H1 (cell line): ENCODE results near the gene TBCE. TPM values are rescaled to one million over a fixed set of nuclear protein-coding genes. Genes with fewer than 3 reads are reported as not detected.

ENCODE experiments used
- CTCF ChIA-PET: fragments of 300-600 bp; sonication (Branson Sonifier 250); formaldehyde crosslinking; loops from one replicate; lab custom pipeline; 2021; ENCODE audit not compliant: partially characterized antibody; lab: Charles Lee
- POLR2A ChIA-PET: fragments of 300-600 bp; sonication (Branson Sonifier 250); formaldehyde crosslinking; loops from one replicate; lab custom pipeline; 2021; ENCODE audit warnings: inconsistent platforms; ENCODE audit not compliant: partially characterized antibody; lab: Charles Lee
- DNase-seq, 2 experiments: peaks; one replicate each; pipeline versions ENCODE4 v3.0.0 to v3.0.0-alpha.2; 2010 to 2022; ENCODE audit warnings: low spot score in 2 of 2, low read depth in 1 of 2, mixed read lengths in 1 of 2
- FAIRE-seq: peaks from 2 replicates; lab custom pipeline; 2011; peaks lifted over from hg19 to GRCh38; lab: Jason Lieb, UNC
- H2AFZ ChIP-seq: 2 replicates; pipeline ENCODE4 v1.8.1; 2012; ENCODE audit warnings: low read length, inconsistent platforms
- H2AK5ac ChIP-seq: 2 replicates; pipeline ENCODE4 v1.6.1; 2013; ENCODE audit warnings: low read depth, low read length
- H2BK120ac ChIP-seq: replicated peaks from 2 replicates; pipeline ENCODE3; 2013; ENCODE audit warnings: low read depth, low read length, inconsistent platforms
- H2BK12ac ChIP-seq: 2 replicates; pipeline ENCODE4 v1.6.1; 2013; ENCODE audit warnings: low read depth, low read length
- H2BK15ac ChIP-seq: 2 replicates; pipeline ENCODE4 v1.6.1; 2013; ENCODE audit warnings: low read length
- H2BK20ac ChIP-seq: 2 replicates; pipeline ENCODE4 v1.6.1; 2013; ENCODE audit warnings: low read length
- H2BK5ac ChIP-seq: 2 replicates; pipeline ENCODE4 v1.6.1; 2013; ENCODE audit warnings: low read depth, low read length
- H3K14ac ChIP-seq: 2 replicates; pipeline ENCODE4 v1.6.1; 2013; ENCODE audit warnings: inconsistent platforms; ENCODE audit not compliant: insufficient read length
- H3K18ac ChIP-seq: 2 replicates; pipeline ENCODE4 v1.6.1; 2013; ENCODE audit warnings: low read length; ENCODE audit errors: extremely low read depth
- H3K23ac ChIP-seq: 2 replicates; pipeline ENCODE4 v1.6.1; 2013; ENCODE audit warnings: inconsistent platforms; ENCODE audit not compliant: insufficient read length
- H3K23me2 ChIP-seq: 2 replicates; pipeline ENCODE4 v1.6.1; 2013; ENCODE audit warnings: low read depth, low read length
- H3K27ac ChIP-seq: 2 replicates; pipeline ENCODE4 v1.6.1; 2011; ENCODE audit warnings: low read depth, low read length, inconsistent platforms
- H3K27me3 ChIP-seq, 4 experiments: replicated peaks in 1 of 4; 1 replicate in 1 of 4; 2 replicates in 3 of 4; pipeline versions ENCODE4 v1.6.1 to v1.8.1; 2011 to 2013; ENCODE audit warnings: low read length in 3 of 4, mild to moderate bottlenecking in 3 of 4, inconsistent platforms in 2 of 4, mixed read lengths in 2 of 4, moderate library complexity in 1 of 4; ENCODE audit not compliant: control insufficient read depth in 3 of 4, insufficient read depth in 3 of 4; ENCODE audit errors: extremely low read depth in 1 of 4
- H3K36me3 ChIP-seq, 4 experiments: 2 replicates each; pipeline versions ENCODE4 v1.6.1 to v1.8.1; 2011 to 2013; ENCODE audit warnings: mild to moderate bottlenecking in 4 of 4, low read length in 3 of 4, moderate library complexity in 2 of 4, control low read depth in 1 of 4, inconsistent platforms in 1 of 4; ENCODE audit not compliant: insufficient read depth in 4 of 4, control insufficient read depth in 2 of 4
- H3K4ac ChIP-seq: replicated peaks from 2 replicates; pipeline ENCODE3; 2013; ENCODE audit warnings: low read length, low read depth, mixed read lengths, inconsistent platforms; ENCODE audit not compliant: insufficient read length
- H3K4me1 ChIP-seq, 4 experiments: replicated peaks in 1 of 4; 1 replicate in 1 of 4; 2 replicates in 3 of 4; pipeline versions ENCODE4 v1.6.1 to v1.8.1; 2011 to 2013; ENCODE audit warnings: low read length in 3 of 4, inconsistent platforms in 2 of 4, mixed read lengths in 1 of 4; ENCODE audit not compliant: insufficient read depth in 4 of 4, control insufficient read depth in 3 of 4
- H3K4me2 ChIP-seq, 2 experiments: 2 replicates each; pipeline versions ENCODE4 v1.6.1 to v1.8.1; 2011 to 2013; ENCODE audit warnings: low read depth in 2 of 2, low read length in 2 of 2, control low read depth in 1 of 2, inconsistent platforms in 1 of 2, mild to moderate bottlenecking in 1 of 2; ENCODE audit not compliant: insufficient read depth in 1 of 2
- H3K4me3 ChIP-seq, 4 experiments: fragments of 200-600, 300-600 bp in 1 of 4; sonication (generic), shearing (Covaris generic), sonication (Bioruptor Twin) in 1 of 4; 2 replicates each; pipeline versions ENCODE4 v1.5.1 to v1.8.1; 2011 to 2016; ENCODE audit warnings: low read length in 4 of 4, low read depth in 3 of 4, control low read depth in 2 of 4, inconsistent platforms in 2 of 4, mild to moderate bottlenecking in 2 of 4, mixed read lengths in 1 of 4, moderate library complexity in 1 of 4; ENCODE audit not compliant: insufficient read depth in 2 of 4; ENCODE audit errors: extremely low read depth in 1 of 4
- H3K56ac ChIP-seq: replicated peaks from 2 replicates; pipeline ENCODE3; 2013; ENCODE audit warnings: low read depth, mild to moderate bottlenecking, mixed read lengths, low read length, inconsistent platforms; ENCODE audit not compliant: insufficient read length
- H3K79me1 ChIP-seq: 2 replicates; pipeline ENCODE4 v1.6.1; 2013; ENCODE audit warnings: low read depth, low read length, control low read depth
- H3K79me2 ChIP-seq, 2 experiments: 2 replicates each; pipeline versions ENCODE4 v1.6.1 to v1.8.1; 2012 to 2013; ENCODE audit warnings: low read length in 2 of 2, mild to moderate bottlenecking in 2 of 2, inconsistent platforms in 1 of 2; ENCODE audit not compliant: insufficient read depth in 2 of 2, control insufficient read depth in 1 of 2
- H3K9ac ChIP-seq, 4 experiments: replicated peaks in 1 of 4; 1 replicate in 1 of 4; 2 replicates in 3 of 4; pipeline versions ENCODE4 v1.6.1 to v1.8.1; 2011 to 2013; ENCODE audit warnings: low read depth in 3 of 4, low read length in 3 of 4, control low read depth in 2 of 4, mild to moderate bottlenecking in 2 of 4, moderate library complexity in 2 of 4, inconsistent platforms in 1 of 4; ENCODE audit errors: extremely low read depth in 1 of 4
- H3K9me3 ChIP-seq, 2 experiments: 2 replicates each; pipeline versions ENCODE4 v1.6.1 to v1.8.1; 2012 to 2013; ENCODE audit warnings: mild to moderate bottlenecking in 2 of 2, moderate library complexity in 2 of 2, control low read depth in 1 of 2, inconsistent platforms in 1 of 2, low read depth in 1 of 2, low read length in 1 of 2, mixed read lengths in 1 of 2; ENCODE audit not compliant: insufficient read depth in 2 of 2
- H4K20me1 ChIP-seq, 2 experiments: replicated peaks in 1 of 2; 2 replicates each; pipeline versions ENCODE3 to v1.8.1; 2011 to 2013; ENCODE audit warnings: inconsistent platforms in 2 of 2, low read length in 2 of 2, mild to moderate bottlenecking in 1 of 2; ENCODE audit not compliant: insufficient read depth in 2 of 2, control insufficient read depth in 1 of 2
- H4K5ac ChIP-seq: 2 replicates; pipeline ENCODE4 v1.6.1; 2013; ENCODE audit warnings: low read length, low read depth, mixed read lengths, inconsistent platforms; ENCODE audit not compliant: insufficient read length
- H4K8ac ChIP-seq: 2 replicates; pipeline ENCODE4 v1.8.0; 2013; ENCODE audit warnings: mild to moderate bottlenecking, moderate library complexity, low read length, inconsistent platforms; ENCODE audit not compliant: insufficient read depth; ENCODE audit errors: extremely low read depth
- H4K91ac ChIP-seq: replicated peaks from 2 replicates; pipeline ENCODE3; 2013; ENCODE audit warnings: low read length, mixed read lengths, inconsistent platforms; ENCODE audit not compliant: insufficient read length
- ATF2 ChIP-seq: IDR thresholded peaks from 2 replicates; pipeline ENCODE4 v1.6.1; 2012; ENCODE audit warnings: low read length, inconsistent platforms
- CTBP2 ChIP-seq: IDR thresholded peaks from 2 replicates; pipeline ENCODE4 v1.7.0; 2011; ENCODE audit warnings: borderline replicate concordance, mild to moderate bottlenecking, moderate library complexity, mixed read lengths, low read length; ENCODE audit not compliant: insufficient read depth, insufficient read length
- EZH2 ChIP-seq: fragments of 200-600 bp; sonication (generic); IDR thresholded peaks from 2 replicates; pipeline ENCODE4 v1.7.1; 2012; ENCODE audit warnings: low read depth, mild to moderate bottlenecking, moderate library complexity, low read length, inconsistent platforms; ENCODE audit not compliant: severe bottlenecking
- GABPA ChIP-seq: IDR thresholded peaks from 2 replicates; pipeline ENCODE4 v1.6.1; 2011; ENCODE audit warnings: mild to moderate bottlenecking, low read length, moderate library complexity, borderline replicate concordance; ENCODE audit not compliant: insufficient read depth
- KDM5A ChIP-seq: fragments of 200-600 bp; IDR thresholded peaks from 2 replicates; pipeline ENCODE4 v1.7.1; 2012; ENCODE audit warnings: mild to moderate bottlenecking, low read length, inconsistent platforms, mixed read lengths
- NANOG ChIP-seq: IDR thresholded peaks from 2 replicates; pipeline ENCODE4 v1.6.1; 2011; ENCODE audit warnings: low read length, low read depth, mild to moderate bottlenecking, inconsistent platforms; ENCODE audit not compliant: insufficient read depth, poor library complexity, severe bottlenecking
- WGBS, 2 experiments: shearing (Covaris generic) in 1 of 2; methylation state at CpG; one replicate each; pipeline versions ENCODE4 v1.1.6 to v1.1.7; 2013 to 2015; ENCODE audit warnings: low lambda C conversion rate in 2 of 2, mixed read lengths in 2 of 2, inconsistent platforms in 1 of 2, low coverage in 1 of 2, missing lambda C conversion rate in 1 of 2; ENCODE audit not compliant: insufficient replicate concordance in 2 of 2, insufficient coverage in 1 of 2, insufficient read length in 1 of 2; ENCODE audit errors: extremely low coverage in 1 of 2, missing lambda C conversion rate in 1 of 2; 5-methylcytosine and 5-hydroxymethylcytosine counted together
- polyA plus RNA-seq, 7 experiments: library from polyadenylated mRNA; depleted of rRNA in 3 of 7; stranded (reverse) in 5 of 7; unstranded in 2 of 7; fragments of >200 nt in 5 of 7; fragments of 200-250 nt in 2 of 7; gene quantifications; 1 replicate in 5 of 7; 2 replicates in 1 of 7; 4 replicates in 1 of 7; pipeline versions ENCODE4 v1.2.1 to v1.2.3, GENCODE V29; 2011 to 2013; ENCODE audit warnings: missing spikeins in 2 of 7, mixed read lengths in 2 of 7
- total RNA-seq: library from RNA; stranded (reverse); fragmentation: NEBNext Ultra II Directional; extraction: Animal tissue kit (Norgen Biotek cat#: 25700); gene quantifications from 2 replicates; pipeline ENCODE4 v1.2.1, GENCODE V29; 2021

TBCE gene
- total and polyA plus RNA-seq, 2 of the 8 experiments (the other 6 are each of a cell fraction or from before 2014, with no cell fraction given): 22.7 to 42.9 TPM

- H2AFZ ChIP-seq: no peak overlapping the region
- peaks cover 5% of the 10 kb centered on the region for H3K23me2 ChIP-seq
- H4K8ac ChIP-seq: no peak overlapping the region
- no peak for TF ChIP-seq EZH2
- no peak for TF ChIP-seq CTBP2
- no peak for TF ChIP-seq GABPA
- TF ChIP-seq NANOG: no peak
- TF ChIP-seq ATF2: no peak
- no peak for TF ChIP-seq KDM5A
- no peaks in the 10 kb centered on the region for H3K9me3 ChIP-seq
- no peaks in the 10 kb centered on the region for H3K27me3 ChIP-seq
- no peak overlapping the region for H2BK120ac ChIP-seq
- CTCF ChIA-PET: interaction anchor here (0.9 to 5.1 kb wide), 4 partner anchors 20 to 85 kb away, joined by 3 to 34 read pairs (median 3); no protein-coding TSS in a partner anchor
- peak overlapping the region; percentile 52 to 96; a peak in 3 of 4 replicates for H3K4me2 ChIP-seq
- H2BK12ac ChIP-seq: no peak overlapping the region
- no peak overlapping the region for H3K23ac ChIP-seq
- H3K56ac ChIP-seq: no peak overlapping the region
- no peak overlapping the region for H4K5ac ChIP-seq
- H2BK20ac ChIP-seq: no peak overlapping the region
- H3K9ac ChIP-seq: no peak overlapping the region
- WGBS, 2 experiments: 93% methylated on average over 5 of the region's 5 CpGs; no CpG with 5 or more reads in 1 of the 2 experiments
- peak overlapping the region in 2 of 4 experiments; percentile 14 to 82; a peak in 3 of 8 replicates for H3K4me3 ChIP-seq
- H2AK5ac ChIP-seq: no peak overlapping the region
- DNase-seq: no peak
- no peak overlapping the region for H3K4ac ChIP-seq
- POLR2A ChIA-PET: interaction anchor here (0.6 to 6.8 kb wide), 3 partner anchors 10 to 92 kb away, joined by 3 to 39 read pairs (median 5); no protein-coding TSS in a partner anchor
- H3K14ac ChIP-seq: no peak overlapping the region
- peaks cover 0 to 3% (median 1%) of the 10 kb centered on the region in 4 experiments; a peak in 3 of 7 replicates for H3K4me1 ChIP-seq
- H4K91ac ChIP-seq: no peak overlapping the region
- H3K79me1 ChIP-seq: no peaks in the 10 kb centered on the region
- peaks cover 10 to 83% of the 10 kb centered on the region in 2 experiments; a peak in 3 of 4 replicates for H3K79me2 ChIP-seq
- FAIRE-seq: no peak
- H2BK5ac ChIP-seq: no peak overlapping the region
- H3K27ac ChIP-seq: no peak overlapping the region
- peaks cover 0 to 8% (median 0%) of the 10 kb centered on the region in 4 experiments; a peak in 2 of 8 replicates for H3K36me3 ChIP-seq
- H2BK15ac ChIP-seq: no peak overlapping the region
- H4K20me1 ChIP-seq: peaks cover 0 to 6% of the 10 kb centered on the region in 2 experiments
- no peak overlapping the region for H3K18ac ChIP-seq
Observed at GRCh38 chr1:235330918-235331285, 36.3 kb upstream of the TBCE start.
